ENCODE measurements around the gene TTC39C.

Gene TTC39C

GRCh38 chr18:23992089-23992940 lies 22.2 kb upstream of the TTC39C start:
- DNase-seq (no peak), ATAC-seq (peak; percentile 97)

DNA sequence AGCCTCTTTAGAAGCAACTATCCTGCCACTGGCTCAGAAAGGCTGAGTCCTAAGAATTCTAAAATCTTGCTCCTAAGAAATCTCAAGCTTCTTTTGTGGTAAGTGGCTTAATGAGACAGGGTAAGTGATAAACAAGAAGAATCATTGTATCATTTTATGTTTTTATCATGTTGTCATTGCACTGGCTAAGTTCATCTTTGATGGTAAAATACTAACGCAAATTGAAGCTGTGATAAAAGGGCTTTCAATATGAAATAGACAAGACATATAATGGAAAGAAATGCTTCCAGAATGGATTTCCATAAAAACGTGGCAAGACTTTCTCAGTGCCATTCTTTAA lies 21.6 kb upstream of the TTC39C start:
- DNase-seq (no peak), ATAC-seq (no peak)

- DNase-seq (no peak), ATAC-seq (no peak)
Observed at GRCh38 chr18:23994361-23994902, 20.1 kb upstream of the TTC39C start.

DNA sequence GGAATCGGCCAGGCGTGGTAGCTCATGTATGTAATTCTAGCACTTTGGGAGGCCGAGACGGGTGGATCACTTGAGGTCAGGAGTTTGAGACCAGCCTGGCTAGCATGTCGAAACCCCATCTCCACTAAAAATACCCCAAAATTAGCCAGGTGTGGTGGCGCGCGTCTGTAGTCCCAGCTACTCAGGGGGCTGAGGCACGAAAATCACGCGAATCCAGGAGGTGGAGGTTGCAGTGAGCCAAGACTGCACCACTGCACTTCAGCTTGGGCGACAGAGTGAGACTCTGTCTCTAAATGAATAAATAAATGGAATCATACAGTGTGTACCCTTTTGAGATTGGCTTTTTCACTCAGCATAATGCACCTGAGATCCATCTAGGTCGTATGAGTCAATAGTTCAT lies 19.4 kb upstream of the TTC39C start:
- no peak for ATAC-seq
- DNase-seq, result no peak

GRCh38 chr18:23998018-23998417 lies 16.5 kb upstream of the TTC39C start:
- DNase-seq (no peak), ATAC-seq (no peak)

GRCh38 chr18:23998820-23999219 lies 15.7 kb upstream of the TTC39C start:
- ATAC-seq (no peak), DNase-seq (no peak)

GRCh38 chr18:24000613-24001490 lies 13.7 kb upstream of the TTC39C start:
- no peak for DNase-seq
- no peak for ATAC-seq

DNA sequence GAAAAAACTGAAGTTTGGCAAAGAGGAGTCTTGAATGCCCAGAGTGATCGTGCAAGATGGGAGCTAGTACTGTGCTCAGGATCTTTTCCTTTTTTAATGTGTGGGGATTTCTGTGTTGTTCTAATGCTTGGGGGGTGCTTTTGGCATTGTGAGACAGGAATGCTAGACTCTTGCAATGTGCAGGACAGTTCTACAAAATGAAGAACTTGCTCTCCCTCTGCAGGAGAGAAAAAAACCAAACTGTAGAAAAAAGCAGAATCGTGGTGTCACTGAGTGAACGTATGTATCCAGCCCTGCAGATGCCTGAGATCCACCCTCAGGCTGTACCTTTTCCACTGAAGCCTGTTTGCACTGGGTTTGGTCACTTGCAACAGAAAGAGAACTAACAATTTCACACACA lies 12.1 kb upstream of the TTC39C start:
- ATAC-seq (no peak), DNase-seq (no peak)

GRCh38 chr18:24003288-24003687 lies 11.3 kb upstream of the TTC39C start:
- ATAC-seq (no peak), DNase-seq (no peak)

DNA sequence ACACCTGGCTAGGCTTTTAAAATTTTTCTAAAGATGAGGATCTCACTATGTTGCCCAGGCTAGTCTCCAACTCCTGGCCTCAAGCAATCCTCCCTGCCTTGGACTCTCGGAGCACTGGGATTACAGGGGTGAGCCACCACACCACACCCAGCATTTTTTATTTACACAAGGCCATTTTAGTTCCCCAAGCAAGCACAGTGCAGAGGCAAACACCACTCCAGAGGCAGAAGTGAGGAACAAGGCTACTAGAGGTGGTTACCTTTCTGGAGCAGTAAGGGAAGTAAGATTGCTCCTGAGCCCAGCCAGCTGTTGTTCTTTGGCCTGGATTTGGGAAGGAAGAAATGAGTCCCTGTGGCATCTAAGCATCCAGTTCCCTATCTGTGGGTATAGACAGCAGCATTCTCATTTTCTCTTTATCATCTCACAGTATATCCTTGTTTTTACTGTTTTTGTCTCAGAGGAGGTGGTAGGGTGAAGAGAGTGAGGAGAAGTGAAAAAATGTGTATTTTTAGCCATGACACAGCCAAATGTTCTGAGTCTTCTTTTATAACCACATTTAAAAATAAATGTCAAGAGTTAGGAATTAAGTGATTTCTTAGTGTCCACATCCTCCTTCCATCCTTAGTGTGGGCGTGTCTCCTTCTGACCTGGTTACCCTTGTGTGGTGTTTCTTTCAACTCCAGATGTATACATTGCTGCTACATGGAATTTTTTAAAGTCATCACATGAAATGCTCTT lies 10.5 kb upstream of the TTC39C start:
- no peak for DNase-seq
- ATAC-seq, result no peak

DNA sequence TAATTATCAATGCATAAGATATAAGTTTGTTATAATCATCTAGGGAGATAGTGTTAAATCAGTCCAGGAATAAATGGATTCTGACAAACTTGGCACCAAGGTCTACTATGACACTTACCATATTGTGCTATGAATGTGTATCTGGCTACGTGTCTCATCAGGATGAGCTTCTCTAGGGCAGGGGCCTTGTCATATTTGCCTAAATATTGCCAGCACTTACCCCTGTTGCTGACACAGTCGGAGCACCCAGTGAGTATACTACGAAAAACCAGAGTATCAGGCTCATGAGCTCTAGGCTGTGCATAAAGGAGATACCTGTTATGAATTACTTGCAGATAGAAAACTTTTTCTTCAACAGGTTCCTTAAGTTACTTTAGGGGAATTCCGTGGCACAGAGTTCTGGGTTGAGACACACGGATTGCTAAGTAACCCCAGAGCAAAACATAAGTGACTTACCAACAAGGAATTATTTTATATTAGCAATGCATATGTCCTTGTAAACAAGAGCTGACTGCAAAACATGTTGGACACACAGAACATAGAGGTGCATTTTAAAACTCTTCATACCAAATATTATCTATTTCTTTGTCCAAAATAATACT lies 7.7 kb upstream of the TTC39C start:
- ATAC-seq (no peak), DNase-seq (no peak)

DNA sequence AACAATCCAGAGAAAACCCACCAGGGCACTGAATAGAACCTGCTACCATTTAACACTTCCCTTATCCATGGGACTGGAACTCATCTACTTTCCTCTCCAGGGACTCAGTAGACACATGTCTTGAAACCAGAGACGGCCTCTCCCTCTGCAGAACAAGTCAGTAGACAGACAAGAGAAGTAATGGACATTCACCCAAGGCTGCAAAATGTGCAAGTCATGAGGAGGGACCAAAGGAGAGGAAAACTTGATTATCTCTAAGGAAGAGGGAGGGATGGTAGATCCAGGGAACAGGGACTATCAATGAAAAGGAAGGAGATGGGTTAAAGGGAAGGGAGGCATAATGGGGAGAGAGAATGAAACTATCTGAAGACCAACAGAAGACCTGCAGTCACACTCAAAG lies 5.3 kb upstream of the TTC39C start:
- DNase-seq (no peak), ATAC-seq (no peak)

- DNase-seq (no peak), ATAC-seq (no peak)
Observed at GRCh38 chr18:24009651-24010333, 4.8 kb upstream of the TTC39C start.

GRCh38 chr18:24010673-24011072 lies 3.9 kb upstream of the TTC39C start:
- no peak for ATAC-seq
- DNase-seq, result no peak

DNA sequence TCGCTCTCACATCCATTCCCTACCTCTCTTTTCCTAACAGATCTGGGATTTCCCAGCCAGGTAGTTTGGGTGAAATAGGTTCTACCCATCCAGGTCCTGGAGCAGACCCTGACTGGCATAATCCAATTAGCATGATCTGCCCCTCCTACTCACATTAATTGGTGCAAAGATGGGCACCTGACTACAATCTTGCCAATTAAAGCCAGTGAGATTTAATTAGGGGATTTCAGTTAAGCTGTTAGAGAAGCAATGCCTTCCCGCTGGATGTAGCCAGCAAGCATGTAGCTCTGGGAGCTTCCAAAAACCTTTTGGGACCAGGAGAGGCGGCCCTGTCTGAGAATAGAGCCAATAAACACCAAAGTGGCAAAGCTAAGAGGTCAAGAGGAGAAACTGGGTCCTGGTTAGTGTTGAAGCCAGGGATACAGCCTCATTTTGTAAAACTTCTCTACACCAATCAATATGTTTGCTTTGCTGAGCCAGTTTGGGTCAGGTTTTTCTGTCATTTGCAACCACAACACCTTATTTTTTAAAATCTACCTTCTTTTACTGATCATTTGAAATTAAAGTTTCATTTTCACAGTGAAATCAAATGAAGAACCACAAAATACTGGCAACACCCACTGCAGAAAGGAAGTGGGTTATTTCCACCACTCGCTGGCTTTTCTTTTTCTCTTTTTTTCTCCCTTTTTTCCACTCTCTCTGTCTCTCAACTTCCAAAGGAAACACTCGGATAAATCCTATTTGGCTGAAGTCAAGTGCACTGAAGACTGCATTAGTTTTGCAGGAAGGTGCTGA lies 3.2 kb upstream of the TTC39C start:
- no peak for ATAC-seq

GRCh38 chr18:24013051-24013450 lies 1.5 kb upstream of the TTC39C start:
- ATAC-seq (no peak), DNase-seq (no peak)

More for the DNA sequence above, 3.2 kb upstream of the TTC39C start:
- no peak for DNase-seq

GRCh38 chr18:24014986-24015638 lies 558 bp downstream of the TTC39C start:
- peak; percentile 60 for DNase-seq
- ATAC-seq, result peak; percentile 5

GRCh38 chr18:24015639-24016631 lies 1.4 kb downstream of the TTC39C start:
- DNase-seq (no peak), ATAC-seq (no peak)

GRCh38 chr18:24016643-24017042 lies 2.1 kb downstream of the TTC39C start:
- ATAC-seq, result no peak
- DNase-seq, result no peak
